Stomach (tissue), 4 donors: ENCODE measurements around the gene RCN1.

ENCODE experiments used
- POLR2A ChIP-seq, 4 donors: fragments of 450-650 bp; IDR thresholded peaks; one replicate each; pipeline ENCODE4 v1.6.1; 2016; ENCODE audit warnings: antibody characterized with exemption in 4 of 4, control low read depth in 2 of 4, mild to moderate bottlenecking in 1 of 4, moderate library complexity in 1 of 4
- POLR2AphosphoS5 ChIP-seq, 3 donors: sonication (generic); formaldehyde crosslinking; IDR thresholded peaks; one replicate each; pipeline ENCODE4 v1.6.1; 2016; ENCODE audit warnings: antibody characterized with exemption in 3 of 3
- TF ChIP-seq, protein P1 (sequence below), 7 experiments: fragments of 450-650 bp in 4 of 7; fragments of 200-600 bp in 3 of 7; sonication (generic) in 3 of 7; IDR thresholded peaks; one replicate each; pipeline ENCODE4 v1.5.1; 2016 to 2019; ENCODE audit warnings: antibody characterized with exemption in 7 of 7, control low read depth in 2 of 7, mild to moderate bottlenecking in 1 of 7

DNA sequence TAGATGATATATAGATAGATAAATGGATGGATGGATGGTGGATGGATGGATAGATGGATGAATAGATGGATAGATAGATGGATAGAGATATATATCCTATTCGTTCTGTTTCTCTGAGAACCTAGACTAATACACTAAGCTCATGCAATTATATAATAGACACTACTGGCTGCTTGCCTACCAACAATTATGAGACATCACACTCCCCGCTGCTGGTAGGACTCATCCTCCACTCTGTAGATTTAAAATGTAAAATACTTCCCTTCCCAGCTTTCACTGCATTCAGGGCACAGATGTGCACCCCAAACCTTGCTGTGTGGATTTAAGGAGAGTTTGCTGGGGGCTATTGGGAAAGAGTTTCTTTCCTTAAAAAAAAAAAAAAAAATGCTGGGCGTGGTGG is 28.3 kb upstream of the RCN1 start:
- TF ChIP-seq, protein P1, sequence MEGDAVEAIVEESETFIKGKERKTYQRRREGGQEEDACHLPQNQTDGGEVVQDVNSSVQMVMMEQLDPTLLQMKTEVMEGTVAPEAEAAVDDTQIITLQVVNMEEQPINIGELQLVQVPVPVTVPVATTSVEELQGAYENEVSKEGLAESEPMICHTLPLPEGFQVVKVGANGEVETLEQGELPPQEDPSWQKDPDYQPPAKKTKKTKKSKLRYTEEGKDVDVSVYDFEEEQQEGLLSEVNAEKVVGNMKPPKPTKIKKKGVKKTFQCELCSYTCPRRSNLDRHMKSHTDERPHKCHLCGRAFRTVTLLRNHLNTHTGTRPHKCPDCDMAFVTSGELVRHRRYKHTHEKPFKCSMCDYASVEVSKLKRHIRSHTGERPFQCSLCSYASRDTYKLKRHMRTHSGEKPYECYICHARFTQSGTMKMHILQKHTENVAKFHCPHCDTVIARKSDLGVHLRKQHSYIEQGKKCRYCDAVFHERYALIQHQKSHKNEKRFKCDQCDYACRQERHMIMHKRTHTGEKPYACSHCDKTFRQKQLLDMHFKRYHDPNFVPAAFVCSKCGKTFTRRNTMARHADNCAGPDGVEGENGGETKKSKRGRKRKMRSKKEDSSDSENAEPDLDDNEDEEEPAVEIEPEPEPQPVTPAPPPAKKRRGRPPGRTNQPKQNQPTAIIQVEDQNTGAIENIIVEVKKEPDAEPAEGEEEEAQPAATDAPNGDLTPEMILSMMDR (IDR thresholded peaks at IDR 0.05): no peak
- TF ChIP-seq POLR2A (IDR thresholded peaks at IDR 0.05) (no peak), POLR2AphosphoS5 (IDR thresholded peaks at IDR 0.05) (no peak)
